SW480 (cell line): ENCODE data around the gene TXNRD1.
"Not testable (repeated sequence)": the region's sequence is repeated elsewhere in the genome, so short reads cannot be mapped to it uniquely, and the experiment has no call there.

Source experiments
- DNase-seq: peaks from one replicate; pipeline ENCODE4 v3.0.0-alpha.2; 2016; ENCODE audit warnings: low spot score

TXNRD1 gene

GRCh38 chr12:104329707-104330532 is 114.3 kb downstream of the TXNRD1 start:
- DNase-seq, result no peak

GRCh38 chr12:104331376-104331775 is 115.8 kb downstream of the TXNRD1 start:
- DNase-seq, result no peak

- DNase-seq, result not testable (repeated sequence)
Measured at GRCh38 chr12:104332273-104332672, 116.7 kb downstream of the TXNRD1 start.

GRCh38 chr12:104333692-104334255 is 118.2 kb downstream of the TXNRD1 start:
- no peak for DNase-seq

- no peak for DNase-seq
Measured at GRCh38 chr12:104334581-104334980, 119.0 kb downstream of the TXNRD1 start.

GRCh38 chr12:104336115-104336514 is 120.5 kb downstream of the TXNRD1 start:
- no peak for DNase-seq

GRCh38 chr12:104337030-104337558 is 121.5 kb downstream of the TXNRD1 start:
- no peak for DNase-seq

- no peak for DNase-seq
Measured at GRCh38 chr12:104339663-104340062, 124.1 kb downstream of the TXNRD1 start.

GRCh38 chr12:104340177-104340576 is 124.6 kb downstream of the TXNRD1 start:
- DNase-seq, result no peak

- no peak for DNase-seq
Measured at GRCh38 chr12:104340925-104341611, 125.5 kb downstream of the TXNRD1 start.

GRCh38 chr12:104342147-104342546 is 126.6 kb downstream of the TXNRD1 start:
- no peak for DNase-seq

- no peak for DNase-seq
Measured at GRCh38 chr12:104342635-104343249, 127.2 kb downstream of the TXNRD1 start.

GRCh38 chr12:104344682-104345081 is 129.1 kb downstream of the TXNRD1 start:
- DNase-seq, result no peak

- no peak for DNase-seq
Measured at GRCh38 chr12:104345234-104346066, 129.9 kb downstream of the TXNRD1 start.

- no peak for DNase-seq
Measured at GRCh38 chr12:104347374-104348075, 131.9 kb downstream of the TXNRD1 start.

- no peak for DNase-seq
Measured at GRCh38 chr12:104348283-104348993, 132.9 kb downstream of the TXNRD1 start.

- DNase-seq, result no peak
Measured at GRCh38 chr12:104348994-104349494, 133.5 kb downstream of the TXNRD1 start.

GRCh38 chr12:104350211-104351056 is 134.9 kb downstream of the TXNRD1 start:
- no peak for DNase-seq
